Measurements from ENCODE around the gene MEAF6.

GRCh38 chr1:37480125-37480466, 34.5 kb downstream of the MEAF6 start:
- TF ChIP-seq CTCF (IDR thresholded peaks at IDR 0.05) (no peak), POLR2A (IDR thresholded peaks at IDR 0.05) (no peak), EP300 (IDR thresholded peaks at IDR 0.05) (no peak), POLR2AphosphoS5 (IDR thresholded peaks at IDR 0.05) (no peak)

Measured in upper lobe of left lung (tissue), 4 donors.